GM15510 (cell line): ENCODE data around the gene VAV3.

Source experiments
- POLR2A ChIP-seq: IDR thresholded peaks from 3 replicates; pipeline ENCODE4 v1.6.1; 2011; ENCODE audit warnings: borderline replicate concordance; ENCODE audit not compliant: insufficient read length; ENCODE audit errors: extremely low read depth

The VAV3 gene

DNA sequence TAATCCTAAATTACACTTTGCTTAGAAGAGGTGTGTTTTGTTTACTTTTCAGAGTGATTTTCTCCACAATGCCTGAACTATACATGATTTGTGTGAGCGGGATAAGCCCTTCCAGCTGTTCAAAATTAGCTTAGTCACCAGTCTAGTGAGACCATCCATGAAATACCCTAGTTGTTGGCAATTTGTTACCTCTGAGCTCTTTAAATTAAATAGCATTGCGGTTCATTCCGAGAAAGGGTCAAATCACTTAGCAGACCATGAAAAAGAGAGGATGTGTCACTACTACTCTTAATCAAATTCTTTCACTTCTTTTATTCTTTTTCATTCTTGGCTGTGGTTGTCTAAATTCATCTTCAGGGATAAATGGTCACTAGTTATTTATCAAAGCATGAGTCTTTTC, 11.9 kb upstream of the VAV3 start:
- no peak for TF ChIP-seq POLR2A

DNA sequence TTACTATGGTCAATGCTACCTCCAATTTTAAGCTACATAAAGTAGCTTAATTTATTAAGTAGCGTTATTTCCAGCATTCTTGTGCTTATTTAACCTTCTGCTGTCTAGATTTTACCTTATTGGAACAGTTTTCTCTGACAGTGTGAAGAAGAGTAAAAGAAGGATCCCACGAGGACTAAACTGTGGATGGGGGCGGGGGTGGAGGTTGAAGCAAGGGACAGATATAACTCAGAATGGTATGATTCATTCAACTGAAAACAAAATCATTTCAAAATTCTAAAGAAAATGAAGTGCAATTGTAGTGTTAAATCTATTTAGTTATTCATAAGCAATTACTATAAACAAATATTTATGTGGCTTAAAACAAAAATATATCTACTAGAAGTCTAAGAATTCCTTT, 11.5 kb upstream of the VAV3 start:
- no peak for TF ChIP-seq POLR2A

GRCh38 chr1:107975851-107976250, 10.9 kb upstream of the VAV3 start:
- no peak for TF ChIP-seq POLR2A

DNA sequence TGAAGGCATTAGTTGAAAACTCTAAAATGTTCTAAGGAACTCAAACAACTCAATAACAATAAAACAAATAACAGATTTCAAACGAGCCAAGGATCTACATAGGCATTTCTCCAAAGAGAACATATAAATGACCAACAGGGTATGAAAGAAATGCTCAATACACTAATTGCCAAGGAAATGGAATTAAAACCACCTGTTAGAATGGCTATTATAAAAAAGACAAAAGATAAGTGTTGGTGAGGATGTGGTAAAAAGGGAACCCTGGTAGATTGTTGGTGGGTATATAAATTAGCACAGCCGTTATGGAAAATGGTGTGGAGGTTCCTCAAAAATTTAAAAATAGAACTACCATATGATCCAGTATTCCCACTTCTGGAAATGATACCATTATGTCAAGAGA, 9.1 kb upstream of the VAV3 start:
- TF ChIP-seq POLR2A: no peak

- TF ChIP-seq POLR2A: no peak
These were observed 7.6 kb upstream of the VAV3 start for GRCh38 chr1:107972391-107973180.

- TF ChIP-seq POLR2A: no peak
These were observed 1.6 kb upstream of the VAV3 start for GRCh38 chr1:107966550-107966949.

- no peak for TF ChIP-seq POLR2A
These were observed 457 bp downstream of the VAV3 start for GRCh38 chr1:107964336-107965109.

DNA sequence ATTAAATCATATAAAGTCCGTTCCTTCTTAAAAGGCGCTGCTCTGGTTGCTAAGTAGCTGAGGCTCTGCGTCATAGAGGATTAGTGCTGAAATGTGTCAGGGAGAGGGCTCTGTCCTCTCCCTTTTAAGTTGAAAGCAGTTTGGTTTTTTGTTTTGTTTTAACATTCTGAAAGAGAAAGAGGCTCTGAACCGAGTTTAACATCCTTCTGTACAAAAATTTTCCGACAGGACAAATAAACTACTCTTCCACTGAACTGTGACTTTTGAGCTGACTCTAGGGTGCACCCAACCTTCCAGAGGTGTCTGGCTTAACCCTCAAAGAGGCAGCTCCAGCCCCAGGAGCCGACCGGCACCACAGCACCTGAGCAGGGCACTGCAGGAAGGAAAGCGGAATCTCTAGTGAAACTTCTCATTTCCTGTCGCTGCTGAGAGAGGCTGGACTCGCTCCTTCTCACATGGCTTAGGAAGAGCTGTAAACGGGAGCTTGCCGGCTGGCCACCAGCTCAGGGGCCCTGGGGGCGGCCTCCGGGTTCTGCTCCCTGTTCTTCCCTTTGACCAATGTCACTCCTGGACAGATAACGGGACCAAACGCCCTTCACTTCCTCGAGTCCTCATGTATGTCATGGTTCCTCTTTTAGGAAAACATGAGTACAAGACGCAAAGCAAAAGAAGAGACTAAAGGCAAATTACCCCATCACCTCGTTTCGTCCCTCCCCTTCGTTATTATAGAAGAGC, 1.2 kb downstream of the VAV3 start:
- no peak for TF ChIP-seq POLR2A

GRCh38 chr1:107963008-107963407, 2.0 kb downstream of the VAV3 start:
- TF ChIP-seq POLR2A: no peak

- TF ChIP-seq POLR2A: no peak
These were observed 10.1 kb downstream of the VAV3 start for GRCh38 chr1:107954719-107955415.

DNA sequence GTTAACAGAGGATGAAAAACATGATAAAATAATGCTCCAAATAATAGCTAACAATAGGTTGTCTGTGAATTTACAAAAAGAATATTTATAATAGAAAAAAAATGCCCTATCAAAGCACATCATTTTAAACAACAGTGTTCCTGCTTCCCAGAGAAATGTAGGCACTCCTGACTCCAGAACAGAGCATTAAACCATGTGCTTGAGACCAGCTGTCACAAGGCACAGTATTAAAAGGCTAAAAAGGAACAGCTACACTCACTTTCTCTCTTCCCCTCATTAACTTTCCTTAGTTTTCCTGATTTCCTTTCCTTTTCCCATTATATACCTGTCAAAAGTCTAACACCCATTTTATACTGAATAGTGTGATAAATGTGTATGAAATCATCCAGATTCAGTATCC, 10.9 kb downstream of the VAV3 start:
- TF ChIP-seq POLR2A: no peak

- no peak for TF ChIP-seq POLR2A
These were observed 11.4 kb downstream of the VAV3 start for GRCh38 chr1:107953556-107953955.

DNA sequence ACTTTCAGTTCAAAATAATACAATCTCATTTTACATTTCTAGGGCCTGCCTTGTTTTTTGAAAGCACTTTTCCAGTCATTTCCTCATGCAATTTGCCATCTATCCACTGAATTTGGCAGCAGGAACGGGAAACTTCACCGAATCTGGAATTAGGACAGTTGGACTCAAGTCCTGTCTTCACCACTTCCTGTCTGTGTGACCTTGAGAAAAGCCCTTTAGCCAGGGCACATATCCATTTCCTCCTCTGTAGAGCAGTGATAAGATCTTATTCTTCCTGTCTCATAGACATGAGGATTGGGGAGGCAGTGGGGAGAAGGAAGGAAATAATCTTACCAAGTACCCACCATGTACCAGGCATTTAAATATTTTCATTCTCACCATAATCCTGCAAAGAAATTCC, 12.0 kb downstream of the VAV3 start:
- no peak for TF ChIP-seq POLR2A

DNA sequence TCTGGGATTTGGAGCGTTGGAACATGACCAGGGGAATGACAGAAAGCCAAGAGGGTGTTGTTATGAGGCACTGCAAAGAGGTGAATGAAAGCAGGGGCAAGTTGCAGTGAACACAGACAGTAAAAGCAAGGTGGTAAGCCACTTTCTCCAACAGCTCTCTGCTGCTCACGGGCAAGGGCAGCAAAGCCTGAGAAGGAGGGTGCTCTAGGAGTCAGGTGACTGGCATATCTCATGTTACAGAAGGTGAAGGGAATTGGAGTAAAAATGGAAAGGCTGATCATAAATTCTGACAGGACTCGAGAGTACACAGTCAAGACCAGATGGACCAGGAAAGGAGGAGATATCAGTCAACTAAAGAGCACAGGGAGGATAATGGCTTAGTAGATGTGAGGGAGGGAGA, 14.5 kb downstream of the VAV3 start:
- TF ChIP-seq POLR2A: no peak
